ENCODE data around the gene FOXO3.

DNA sequence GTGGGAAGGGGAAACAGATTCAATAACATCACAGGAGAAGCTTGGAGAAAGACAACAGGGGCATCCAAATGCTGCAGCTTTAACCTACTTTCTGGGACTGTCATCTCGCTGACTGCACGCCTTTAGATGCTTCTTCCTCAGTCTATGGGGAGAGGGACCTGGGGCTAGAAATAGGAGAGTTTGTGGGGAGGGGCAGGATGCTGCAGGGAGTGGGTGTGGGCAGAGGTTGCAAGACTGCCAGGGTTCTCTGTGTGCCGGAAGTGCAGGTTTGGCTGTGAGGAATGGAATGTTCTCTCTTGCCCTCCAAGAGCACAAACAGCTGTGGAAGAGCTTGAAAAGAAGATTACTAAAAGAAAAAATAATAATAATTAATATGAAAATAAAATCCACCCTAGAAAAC lies 93.2 kb downstream of the FOXO3 start:
- TF ChIP-seq, protein P1, sequence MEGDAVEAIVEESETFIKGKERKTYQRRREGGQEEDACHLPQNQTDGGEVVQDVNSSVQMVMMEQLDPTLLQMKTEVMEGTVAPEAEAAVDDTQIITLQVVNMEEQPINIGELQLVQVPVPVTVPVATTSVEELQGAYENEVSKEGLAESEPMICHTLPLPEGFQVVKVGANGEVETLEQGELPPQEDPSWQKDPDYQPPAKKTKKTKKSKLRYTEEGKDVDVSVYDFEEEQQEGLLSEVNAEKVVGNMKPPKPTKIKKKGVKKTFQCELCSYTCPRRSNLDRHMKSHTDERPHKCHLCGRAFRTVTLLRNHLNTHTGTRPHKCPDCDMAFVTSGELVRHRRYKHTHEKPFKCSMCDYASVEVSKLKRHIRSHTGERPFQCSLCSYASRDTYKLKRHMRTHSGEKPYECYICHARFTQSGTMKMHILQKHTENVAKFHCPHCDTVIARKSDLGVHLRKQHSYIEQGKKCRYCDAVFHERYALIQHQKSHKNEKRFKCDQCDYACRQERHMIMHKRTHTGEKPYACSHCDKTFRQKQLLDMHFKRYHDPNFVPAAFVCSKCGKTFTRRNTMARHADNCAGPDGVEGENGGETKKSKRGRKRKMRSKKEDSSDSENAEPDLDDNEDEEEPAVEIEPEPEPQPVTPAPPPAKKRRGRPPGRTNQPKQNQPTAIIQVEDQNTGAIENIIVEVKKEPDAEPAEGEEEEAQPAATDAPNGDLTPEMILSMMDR (IDR thresholded peaks at IDR 0.05; ENCODE audit: low read depth, low read length): no peak
- TF ChIP-seq EZH2phosphoT487 (IDR thresholded peaks at IDR 0.05; ENCODE audit: low read depth): no peak

Data from OCI-LY3 (cell line).